SK-MEL-5 (cell line): ENCODE measurements around the gene BTBD9. TPM values are rescaled to one million over a fixed set of nuclear protein-coding genes. Genes with fewer than 3 reads are reported as not detected.

Experiments used
- DNase-seq: peaks from one replicate; pipeline ENCODE4 v3.0.0-alpha.2; 2016; ENCODE audit warnings: low read depth, low spot score
- in situ Hi-C: cut with HindIII; loops from 2 replicates; pipeline ENCODE4 v1.10.0; 2016; ENCODE audit warnings: low sequenced_read_pairs, high pct_unique_total_duplicates, low pct_unique_long_range_greater_than_20kb
- total RNA-seq: library from RNA; depleted of rRNA; stranded (reverse); fragments of >200 nt; shearing (Covaris generic); gene quantifications from 2 replicates; pipeline ENCODE4 v1.2.3, GENCODE V29; 2014

BTBD9 gene
- total RNA-seq, 1 experiment from 2014 or later = 11.9 TPM

- peak; percentile 38 for DNase-seq
- in situ Hi-C loops = no loop called here
These were observed 27.4 kb downstream of the BTBD9 start for GRCh38 chr6:38612143-38612965.

GRCh38 chr6:38610050-38610625 lies 29.6 kb downstream of the BTBD9 start:
- in situ Hi-C loops = no loop called here
- no peak for DNase-seq

- no peak for DNase-seq
- in situ Hi-C loops = no loop called here
These were observed 35.0 kb downstream of the BTBD9 start for GRCh38 chr6:38604700-38605099.

GRCh38 chr6:38603966-38604365 lies 35.8 kb downstream of the BTBD9 start:
- in situ Hi-C loops = no loop called here
- DNase-seq = peak; percentile 28

GRCh38 chr6:38603496-38603895 lies 36.2 kb downstream of the BTBD9 start:
- in situ Hi-C loops = no loop called here
- DNase-seq = no peak

GRCh38 chr6:38599966-38600550 lies 39.7 kb downstream of the BTBD9 start:
- in situ Hi-C loops = no loop called here
- DNase-seq = peak; percentile 89

GRCh38 chr6:38599261-38599660 lies 40.5 kb downstream of the BTBD9 start:
- DNase-seq = no peak
- in situ Hi-C loops = no loop called here

- no peak for DNase-seq
- in situ Hi-C loops = no loop called here
These were observed 45.6 kb downstream of the BTBD9 start for GRCh38 chr6:38593998-38594665.

GRCh38 chr6:38593409-38593808 lies 46.3 kb downstream of the BTBD9 start:
- DNase-seq = no peak
- in situ Hi-C loops = no loop called here

GRCh38 chr6:38591439-38591838 lies 48.3 kb downstream of the BTBD9 start:
- no peak for DNase-seq
- in situ Hi-C loops = no loop called here

GRCh38 chr6:38589367-38589720 lies 50.4 kb downstream of the BTBD9 start:
- in situ Hi-C loops = no loop called here
- no peak for DNase-seq

- DNase-seq = no peak
- in situ Hi-C loops = no loop called here
These were observed 50.9 kb downstream of the BTBD9 start for GRCh38 chr6:38588631-38589366.

- DNase-seq = no peak
- in situ Hi-C loops = no loop called here
These were observed 51.9 kb downstream of the BTBD9 start for GRCh38 chr6:38587766-38588362.

GRCh38 chr6:38586992-38587391 lies 52.7 kb downstream of the BTBD9 start:
- in situ Hi-C loops = no loop called here

GRCh38 chr6:38584731-38585130 lies 55.0 kb downstream of the BTBD9 start:
- in situ Hi-C loops = no loop called here
- DNase-seq = no peak

More at GRCh38 chr6:38586992-38587391, 52.7 kb downstream of the BTBD9 start:
- no peak for DNase-seq

- in situ Hi-C loops = no loop called here
- no peak for DNase-seq
These were observed 56.2 kb downstream of the BTBD9 start for GRCh38 chr6:38583523-38583922.

- in situ Hi-C loops = no loop called here
These were observed 59.7 kb downstream of the BTBD9 start for GRCh38 chr6:38580030-38580429.

More at GRCh38 chr6:38580030-38580429, 59.7 kb downstream of the BTBD9 start:
- DNase-seq = no peak
